Endothelial cell of hepatic sinusoid (primary cell): ENCODE results near the gene BRAP.
"Not testable (repeated sequence)": the region's sequence is repeated elsewhere in the genome, so short reads cannot be mapped to it uniquely, and the experiment has no call there.

ENCODE experiments used
- in situ Hi-C: cut with HindIII; loops from 2 replicates; pipeline ENCODE4 v1.10.0; 2017; ENCODE audit warnings: low sequenced_read_pairs

BRAP gene

GRCh38 chr12:111685811-111686573 lies at the start of gene BRAP, which contains the start of gene ACAD10:
Gene BRAP (minus strand): TSS chr12:111685956. CDS start chr12:111685792, 164 bp downstream.
Gene ACAD10 (plus strand): TSS chr12:111686053. CDS start chr12:111692710, 6,657 bp downstream.
- in situ Hi-C loops, result no loop called here

- in situ Hi-C loops, result no loop called here
These were observed 47.7 kb upstream of the BRAP start for GRCh38 chr12:111733340-111733915.

GRCh38 chr12:111732786-111733185 lies 47.0 kb upstream of the BRAP start:
- in situ Hi-C loops, result no loop called here

DNA sequence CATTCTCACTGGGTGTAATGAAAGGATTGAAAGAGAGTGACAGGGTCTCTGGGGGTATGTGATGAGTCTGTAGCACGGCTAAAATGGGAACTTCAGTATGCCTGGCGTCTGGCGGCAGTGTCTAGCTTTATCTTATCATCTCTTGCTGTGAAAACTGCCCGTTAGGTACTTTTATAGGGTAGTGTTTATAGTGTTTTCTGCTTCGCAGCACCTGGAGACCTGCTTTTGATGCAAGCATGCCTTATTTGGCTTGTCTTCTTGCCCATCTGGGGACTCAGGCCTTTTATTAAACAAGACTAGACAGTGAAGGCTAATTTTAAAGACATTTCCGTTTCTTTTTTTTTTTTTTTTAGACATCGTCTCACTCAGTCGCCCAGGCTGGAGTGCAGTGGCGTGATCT lies 44.7 kb upstream of the BRAP start:
- in situ Hi-C loops, result no loop called here

- in situ Hi-C loops, result no loop called here
These were observed 43.0 kb upstream of the BRAP start for GRCh38 chr12:111728795-111729194.

GRCh38 chr12:111723646-111724360 lies 38.0 kb upstream of the BRAP start:
- in situ Hi-C loops, result not testable (repeated sequence)

DNA sequence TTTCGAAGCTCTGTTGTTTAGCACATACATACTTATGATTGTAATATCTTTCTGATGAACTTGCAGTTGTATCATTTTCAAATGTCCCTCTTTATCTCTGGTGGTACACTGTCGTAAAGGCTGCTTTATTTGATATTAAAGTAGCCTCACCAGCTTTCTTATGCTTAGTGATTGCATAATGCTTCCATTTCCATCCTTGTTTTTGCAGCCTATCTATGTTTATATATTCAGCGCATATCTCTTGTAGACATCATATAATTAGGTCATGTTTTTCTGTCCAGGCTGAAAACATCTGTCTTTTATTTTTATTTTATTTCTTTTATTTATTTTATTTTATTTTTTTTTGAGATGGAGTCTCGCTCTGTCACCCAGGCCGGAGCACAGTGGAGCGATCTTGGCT lies 34.7 kb upstream of the BRAP start:
- in situ Hi-C loops, result no loop called here

- in situ Hi-C loops, result not testable (repeated sequence)
These were observed 33.6 kb upstream of the BRAP start for GRCh38 chr12:111719316-111719715.

DNA sequence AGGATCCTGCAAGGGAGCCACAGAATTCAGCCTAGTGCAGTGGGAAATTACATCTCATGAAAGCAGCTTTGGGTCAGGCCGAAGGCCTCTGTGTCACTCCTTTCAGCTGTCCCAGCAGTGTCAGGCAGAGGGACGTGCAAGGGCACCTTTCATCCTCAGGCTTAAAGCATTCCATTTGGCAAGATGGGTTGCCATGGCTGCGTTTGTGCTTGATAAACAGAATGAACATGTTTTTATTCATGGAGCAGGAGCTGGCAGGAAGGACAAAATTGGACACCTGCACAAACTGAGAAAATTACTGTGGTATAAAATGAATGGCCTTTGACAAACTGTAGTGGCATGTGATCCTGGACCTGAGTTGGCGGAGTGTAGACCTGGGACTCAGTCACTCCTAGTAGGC lies 29.5 kb upstream of the BRAP start:
- in situ Hi-C loops, result no loop called here

DNA sequence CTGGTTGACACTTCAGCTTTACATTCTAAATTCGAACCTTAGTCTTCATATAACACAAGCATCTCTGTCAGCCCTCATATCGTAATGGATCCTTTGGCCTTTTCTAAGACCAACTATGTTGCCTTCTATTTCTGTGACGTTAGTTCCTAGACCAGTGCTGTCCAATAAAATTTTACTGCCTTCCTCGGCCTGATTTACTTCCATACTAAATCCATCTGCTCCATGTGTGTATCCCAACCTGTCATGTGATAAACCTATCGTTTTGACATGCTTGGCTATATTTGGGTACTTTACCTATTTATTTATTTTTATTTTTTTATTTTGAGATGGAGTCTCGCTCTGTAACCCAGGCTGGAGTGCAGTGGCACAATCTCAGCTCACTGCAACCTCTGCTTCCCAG lies 20.4 kb upstream of the BRAP start:
- in situ Hi-C loops, result no loop called here

- in situ Hi-C loops, result no loop called here
These were observed 19.9 kb upstream of the BRAP start for GRCh38 chr12:111705672-111706071.

DNA sequence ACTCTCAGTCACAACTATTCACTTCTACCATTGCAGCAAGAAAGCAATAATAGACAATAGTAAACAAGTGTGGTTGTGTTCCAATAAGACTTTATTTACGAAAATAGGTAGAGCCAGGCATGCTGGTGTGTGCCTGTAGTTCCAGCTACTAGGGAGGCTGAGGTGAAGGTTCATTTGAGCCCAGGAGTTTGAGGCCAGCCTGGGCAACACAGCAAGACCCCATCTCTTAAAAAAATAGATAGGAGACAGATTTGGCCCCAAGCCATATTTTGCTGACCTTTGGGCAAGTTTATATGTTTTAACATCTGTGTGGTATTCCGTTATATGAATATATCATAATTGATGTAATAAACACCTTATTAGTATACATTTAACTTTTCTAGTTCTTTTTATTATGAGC lies 14.2 kb upstream of the BRAP start:
- in situ Hi-C loops, result loop anchor here (5.0 kb wide), 1 partner anchor 102 kb away; no protein-coding TSS in a partner anchor

GRCh38 chr12:111693818-111694217 lies 8.1 kb upstream of the BRAP start:
- in situ Hi-C loops, result no loop called here

GRCh38 chr12:111692575-111693210 lies 6.9 kb upstream of the BRAP start:
- in situ Hi-C loops, result no loop called here

GRCh38 chr12:111691262-111691661 lies 5.5 kb upstream of the BRAP start:
- in situ Hi-C loops, result no loop called here

- in situ Hi-C loops, result no loop called here
These were observed 2.2 kb upstream of the BRAP start for GRCh38 chr12:111687952-111688351.

GRCh38 chr12:111687255-111687654 lies 1.5 kb upstream of the BRAP start:
- in situ Hi-C loops, result no loop called here

DNA sequence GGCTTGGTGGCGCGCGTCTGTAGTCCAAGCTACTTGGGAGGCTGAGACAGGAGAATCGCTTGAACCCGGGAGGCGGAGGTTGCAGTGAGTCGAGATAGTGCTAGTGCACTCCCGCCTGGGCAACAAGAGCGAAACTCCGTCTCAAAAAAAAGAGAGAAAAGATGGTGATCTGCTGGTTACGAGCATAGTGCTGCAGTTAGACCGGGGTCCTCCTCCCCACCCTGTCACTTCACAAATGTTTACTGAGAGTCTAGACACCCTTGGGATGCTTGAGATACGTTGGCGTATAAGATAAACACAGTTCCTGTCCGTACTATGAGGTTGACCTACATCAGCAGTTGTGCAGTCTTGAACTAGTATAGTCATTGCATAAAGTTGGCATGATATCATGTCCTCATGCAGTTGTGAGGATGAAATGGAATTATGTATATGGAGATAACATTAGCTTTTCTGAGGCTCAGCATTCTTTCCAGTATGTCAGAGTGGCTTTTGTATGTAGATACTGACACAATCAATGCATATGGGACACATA lies 884 bp upstream of the BRAP start:
- in situ Hi-C loops, result no loop called here

- in situ Hi-C loops, result no loop called here
These were observed 390 bp downstream of the BRAP start for GRCh38 chr12:111685322-111685810.

- in situ Hi-C loops, result loop anchor here (5.0 kb wide), 1 partner anchor 58 kb away; no protein-coding TSS in a partner anchor
These were observed 1.1 kb downstream of the BRAP start for GRCh38 chr12:111684485-111685198.
